K562 (cell line): Measurements from ENCODE around the gene FOXL3. TPM values are rescaled to one million over a fixed set of nuclear protein-coding genes. Genes with fewer than 3 reads are reported as not detected.

Experiments
- ATAC-seq: fragments of 200-7000 bp; cut with Tn5 transposase; 3 replicates; pipeline ENCODE4 v1.9.1; 2020; ENCODE audit warnings: moderate library complexity
- BruUV-seq: library from RNA; stranded (reverse); fragments of 400-500 nt; replicated peaks from 2 replicates; lab custom pipeline; 2021; lab: Mats Ljungman, UMichigan
- CTCF ChIA-PET: fragments of 300-600 bp; formaldehyde crosslinking; extraction: SDS; loops from one replicate; lab custom pipeline; 2021; ENCODE audit warnings: low intra/inter-chr PET ratio; lab: Yijun Ruan, JAX
- POLR2A ChIA-PET: fragments of 300-600, 350-650 bp; sonication (Branson Sonifier 250); formaldehyde crosslinking; extraction: SDS; loops from one replicate; lab custom pipeline; 2021; ENCODE audit warnings: antibody characterized with exemption, inconsistent platforms; lab: Yijun Ruan, JAX
- DNase-seq, 4 experiments: peaks; one replicate each; pipeline versions ENCODE4 v3.0.0 to v3.0.0-alpha.2; 2011 to 2018; ENCODE audit warnings: low spot score in 3 of 4, mixed read lengths in 3 of 4; ENCODE audit errors: extremely low read depth in 1 of 4
- FAIRE-seq: peaks from 2 replicates; lab custom pipeline; 2011; peaks lifted over from hg19 to GRCh38; lab: Jason Lieb, UNC
- H2AFZ ChIP-seq: 2 replicates; pipeline ENCODE4 v1.6.0; 2011; ENCODE audit warnings: low read depth, low read length, control low read depth, inconsistent platforms
- H3K27ac ChIP-seq: fragments of 200-600 bp; 3 replicates; pipeline ENCODE4 v1.8.0; 2011; ENCODE audit warnings: low read depth, mild to moderate bottlenecking, control low read depth, inconsistent platforms, low read length, moderate library complexity, mixed read lengths; ENCODE audit errors: extremely low read depth
- H3K27me3 ChIP-seq, 2 experiments: fragments of 300-600 bp in 1 of 2; 2 replicates in 1 of 2; 3 replicates in 1 of 2; pipeline versions ENCODE4 v1.6.0 to v1.8.0; 2011; ENCODE audit warnings: inconsistent platforms in 2 of 2, low read length in 2 of 2, mild to moderate bottlenecking in 1 of 2, mixed read lengths in 1 of 2, moderate library complexity in 1 of 2; ENCODE audit not compliant: control insufficient read depth in 2 of 2, insufficient read depth in 2 of 2
- H3K36me3 ChIP-seq: fragments of 300-600 bp; 3 replicates; pipeline ENCODE4 v1.8.0; 2011; ENCODE audit warnings: mild to moderate bottlenecking, low read length, inconsistent platforms; ENCODE audit not compliant: control insufficient read depth, insufficient read depth
- H3K4me1 ChIP-seq, 2 experiments: fragments of 200-600 bp in 1 of 2; replicated peaks in 1 of 2; 2 replicates in 1 of 2; 3 replicates in 1 of 2; pipeline versions ENCODE4 v1.5.1 to v1.8.0; 2011; ENCODE audit warnings: inconsistent platforms in 2 of 2, low read length in 2 of 2, mild to moderate bottlenecking in 1 of 2, mixed read lengths in 1 of 2, moderate library complexity in 1 of 2; ENCODE audit not compliant: control insufficient read depth in 2 of 2, insufficient read depth in 2 of 2
- H3K4me2 ChIP-seq: 2 replicates; pipeline ENCODE4 v1.6.1; 2011; ENCODE audit warnings: low read length, control low read depth, inconsistent platforms, mixed read lengths; ENCODE audit not compliant: insufficient read depth
- H3K4me3 ChIP-seq: fragments of 200-600 bp; sonication (generic), shearing (Covaris generic); 2 replicates; pipeline ENCODE4 v1.5.1; 2016; ENCODE audit warnings: control low read depth, inconsistent platforms
- H3K79me2 ChIP-seq: fragments of 200-600 bp; 3 replicates; pipeline ENCODE4 v1.8.0; 2011; ENCODE audit warnings: low read length, inconsistent platforms; ENCODE audit not compliant: control insufficient read depth, insufficient read depth
- H3K9ac ChIP-seq, 2 experiments: 2 replicates each; pipeline versions ENCODE4 v1.6.0 to v1.6.1; 2011; ENCODE audit warnings: low read depth in 2 of 2, low read length in 2 of 2, control low read depth in 1 of 2, inconsistent platforms in 1 of 2, mild to moderate bottlenecking in 1 of 2, mixed read lengths in 1 of 2; ENCODE audit not compliant: insufficient read depth in 1 of 2
- H3K9me1 ChIP-seq: one replicate; pipeline ENCODE4 v1.6.0; 2011; ENCODE audit warnings: inconsistent platforms, mild to moderate bottlenecking, low read length, moderate library complexity; ENCODE audit not compliant: control insufficient read depth, insufficient read depth
- H3K9me3 ChIP-seq: replicated peaks from 2 replicates; pipeline ENCODE4 v1.5.1; 2011; ENCODE audit warnings: low read depth, low read length, inconsistent platforms; ENCODE audit not compliant: control insufficient read depth, insufficient read depth
- H4K20me1 ChIP-seq: replicated peaks from 2 replicates; pipeline ENCODE4 v1.6.1; 2011; ENCODE audit warnings: low read length, inconsistent platforms, mixed read lengths; ENCODE audit not compliant: control insufficient read depth, insufficient read depth
- CHD4 ChIP-seq: fragments of 200-600 bp; sonication (generic); IDR thresholded peaks from 3 replicates; pipeline ENCODE4 v1.6.1; 2012; ENCODE audit warnings: low read depth, mild to moderate bottlenecking, mixed read lengths, low read length, inconsistent platforms; ENCODE audit not compliant: insufficient read depth, insufficient replicate concordance, poor library complexity, severe bottlenecking
- CTBP1 ChIP-seq: fragments of 450-650 bp; IDR thresholded peaks from 2 replicates; pipeline ENCODE4 v1.6.1; 2016; ENCODE audit warnings: borderline replicate concordance
- HDAC1 ChIP-seq, 2 experiments: fragments of 450-650 bp; IDR thresholded peaks; 2 replicates each; pipeline ENCODE4 v1.6.1; 2016 to 2017; ENCODE audit warnings: inconsistent platforms in 1 of 2, mild to moderate bottlenecking in 1 of 2, moderate library complexity in 1 of 2
- HDAC6 ChIP-seq: IDR thresholded peaks from 2 replicates; pipeline ENCODE4 v1.6.1; 2012; ENCODE audit warnings: low read depth, mild to moderate bottlenecking, control low read depth, inconsistent platforms, low read length, moderate library complexity
- KLF6 ChIP-seq: fragments of 250-450 bp; sonication (Bioruptor Pico); IDR thresholded peaks from 2 replicates; pipeline ENCODE4 v1.4.0; 2020; ENCODE audit warnings: mild to moderate bottlenecking, moderate library complexity, borderline replicate concordance
- MCM7 ChIP-seq, 2 experiments: fragments of 450-650 bp; IDR thresholded peaks; 2 replicates each; pipeline ENCODE4 v1.6.1; 2016 to 2018
- MTA1 ChIP-seq: fragments of 450-650 bp; IDR thresholded peaks from 2 replicates; pipeline ENCODE4 v1.6.1; 2017; ENCODE audit warnings: borderline replicate concordance
- NFYB ChIP-seq: IDR thresholded peaks from 2 replicates; pipeline ENCODE4 v1.6.1; 2011; ENCODE audit warnings: mild to moderate bottlenecking, moderate library complexity; ENCODE audit not compliant: insufficient read length; ENCODE audit errors: extremely low read depth
- SP1 ChIP-seq: sonication (generic); formaldehyde crosslinking; IDR thresholded peaks from 2 replicates; pipeline ENCODE4 v1.8.1; 2022; ENCODE audit warnings: mild to moderate bottlenecking, missing genetic modification reagents
- SRSF1 ChIP-seq: fragments of 200-400 bp; formaldehyde crosslinking; IDR thresholded peaks from 2 replicates; pipeline ENCODE4 v1.6.1; 2017; ENCODE audit warnings: mild to moderate bottlenecking, low read depth, low read length, moderate library complexity
- STAG1 ChIP-seq: sonication (generic); formaldehyde crosslinking; IDR thresholded peaks from 2 replicates; pipeline ENCODE4 v1.5.0; 2020; ENCODE audit warnings: missing genetic modification reagents, borderline replicate concordance
- SUPT5H ChIP-seq: fragments of 450-650 bp; IDR thresholded peaks from 2 replicates; pipeline ENCODE4 v1.6.1; 2016
- TRIM24 ChIP-seq, 2 experiments: fragments of 450-650 bp; IDR thresholded peaks; 2 replicates each; pipeline ENCODE4 v1.6.1; 2016
- XRCC3 ChIP-seq: fragments of 450-650 bp; IDR thresholded peaks from 2 replicates; pipeline ENCODE4 v1.6.1; 2017; ENCODE audit warnings: mild to moderate bottlenecking, moderate library complexity
- WGBS: fragments of 100-300 bp; shearing (Covaris generic); methylation state at CpG from one replicate; pipeline ENCODE4 v1.1.6; 2016; ENCODE audit warnings: low coverage, mixed read lengths; ENCODE audit not compliant: insufficient coverage; ENCODE audit errors: missing lambda C conversion rate; 5-methylcytosine and 5-hydroxymethylcytosine counted together
- in situ Hi-C: fragments of 300-500 bp; cut with MboI; formaldehyde crosslinking; loops from 4 replicates; pipeline ENCODE4 v1.15.0; 2018; ENCODE audit warnings: inconsistent platforms, mixed read lengths
- intact Hi-C: fragments of 100-400 bp; cut with micrococcal nuclease; formaldehyde crosslinking; loops from 2 replicates; pipeline ENCODE4 v1.14.2; 2022
- polyA plus RNA-seq, 8 experiments: library from polyadenylated mRNA; depleted of rRNA in 4 of 8; stranded (reverse) in 5 of 8; unstranded in 3 of 8; fragments of >200 nt; fragmentation: Nextera tagmentation in 2 of 8; fragmentation: Illumina TruSeq in 1 of 8; extraction: Ambion mirVana in 2 of 8; extraction: Trizol in 1 of 8; gene quantifications; 2 replicates each; pipeline versions ENCODE4 v1.2.1 to v1.2.3, GENCODE V29; 2011 to 2014; ENCODE audit warnings: inconsistent platforms in 1 of 8, missing spikeins in 1 of 8
- total RNA-seq, 7 experiments: library from RNA; depleted of rRNA in 6 of 7; stranded (reverse); fragments of >200 nt in 6 of 7; fragmentation: Illumina TruSeq in 2 of 7; extraction: Trizol in 2 of 7; gene quantifications; 2 replicates each; pipeline versions ENCODE4 v1.2.1 to v1.2.3, GENCODE V29; 2011 to 2021; ENCODE audit warnings: low replicate concordance in 1 of 7
- TF ChIP-seq, protein P1 (sequence below): fragments of 250-450 bp; sonication (Bioruptor Pico); IDR thresholded peaks from 2 replicates; pipeline ENCODE4 v1.5.0; 2021; ENCODE audit warnings: mild to moderate bottlenecking, moderate library complexity
- TF ChIP-seq, protein P2 (sequence below): fragments of 250-450 bp; sonication (Bioruptor Pico); IDR thresholded peaks from 2 replicates; pipeline ENCODE4 v1.4.0; 2020; ENCODE audit warnings: mild to moderate bottlenecking, moderate library complexity, borderline replicate concordance
- TF ChIP-seq, protein P3 (sequence below): sonication (generic); formaldehyde crosslinking; IDR thresholded peaks from 2 replicates; pipeline ENCODE4 v1.8.1; 2023; ENCODE audit warnings: mild to moderate bottlenecking, missing genetic modification reagents

Gene FOXL3
- total and polyA plus RNA-seq, 9 of the 15 experiments (the other 6 are each of a cell fraction or from before 2014, with no cell fraction given): not detected

DNA sequence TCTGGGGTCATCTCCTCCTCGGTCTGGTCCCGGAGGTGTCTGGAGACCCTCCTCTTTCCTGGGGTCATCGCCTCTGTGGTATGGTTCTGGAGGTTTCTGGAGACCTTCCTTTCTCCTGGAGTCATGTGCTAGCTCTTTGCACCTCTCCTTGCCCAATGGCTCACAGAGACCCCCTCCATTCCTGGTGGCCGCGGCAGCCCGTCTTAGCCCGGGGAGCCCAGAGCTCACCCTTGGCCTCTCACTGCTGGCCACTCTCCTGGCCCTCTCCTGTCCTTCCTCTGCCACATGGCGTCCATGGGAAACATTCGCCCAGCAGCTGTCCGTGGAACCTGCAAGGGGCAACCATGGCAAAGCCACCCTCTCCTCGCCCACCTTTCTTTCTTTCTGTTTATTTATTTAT, 20.2 kb upstream of the FOXL3 start:
- ChIA-PET POLR2A (no interaction called here), CTCF (no interaction called here)
- Histone ChIP-seq H3K27ac (no peak overlapping the region), H3K9me3 (0 out of 2 replicates have a peak, but pooled peaks cover 2% of the 10 kb centered on the region), H3K79me2 (no peaks in the 10 kb centered on the region), H4K20me1 (no peaks in the 10 kb centered on the region), H3K27me3 (peaks cover 3 to 40% of the 10 kb centered on the region in 2 experiments; a peak in 3 of 5 replicates), H3K9me1 (no peaks in the 10 kb centered on the region), H3K4me3 (no peak overlapping the region), H3K36me3 (no peaks in the 10 kb centered on the region), H2AFZ (no peak overlapping the region), H3K4me1 (peaks cover 0 to 17% of the 10 kb centered on the region in 2 experiments; a peak in 2 of 5 replicates), H3K9ac (no peak overlapping the region), H3K4me2 (no peak overlapping the region)
- FAIRE-seq (no peak), ATAC-seq (no peak), DNase-seq (no peak)
- 4% methylated on average over 7 of the region's 11 CpGs for WGBS
- in situ Hi-C loops: no loop called here
- intact Hi-C loops: no loop called here
- BruUV-seq: no TSS peak
- TF ChIP-seq SUPT5H: no peak
- no peak for TF ChIP-seq HDAC1 (IDR thresholded peaks at IDR 0.05)
- TF ChIP-seq XRCC3: no peak
- TF ChIP-seq, protein P1, sequence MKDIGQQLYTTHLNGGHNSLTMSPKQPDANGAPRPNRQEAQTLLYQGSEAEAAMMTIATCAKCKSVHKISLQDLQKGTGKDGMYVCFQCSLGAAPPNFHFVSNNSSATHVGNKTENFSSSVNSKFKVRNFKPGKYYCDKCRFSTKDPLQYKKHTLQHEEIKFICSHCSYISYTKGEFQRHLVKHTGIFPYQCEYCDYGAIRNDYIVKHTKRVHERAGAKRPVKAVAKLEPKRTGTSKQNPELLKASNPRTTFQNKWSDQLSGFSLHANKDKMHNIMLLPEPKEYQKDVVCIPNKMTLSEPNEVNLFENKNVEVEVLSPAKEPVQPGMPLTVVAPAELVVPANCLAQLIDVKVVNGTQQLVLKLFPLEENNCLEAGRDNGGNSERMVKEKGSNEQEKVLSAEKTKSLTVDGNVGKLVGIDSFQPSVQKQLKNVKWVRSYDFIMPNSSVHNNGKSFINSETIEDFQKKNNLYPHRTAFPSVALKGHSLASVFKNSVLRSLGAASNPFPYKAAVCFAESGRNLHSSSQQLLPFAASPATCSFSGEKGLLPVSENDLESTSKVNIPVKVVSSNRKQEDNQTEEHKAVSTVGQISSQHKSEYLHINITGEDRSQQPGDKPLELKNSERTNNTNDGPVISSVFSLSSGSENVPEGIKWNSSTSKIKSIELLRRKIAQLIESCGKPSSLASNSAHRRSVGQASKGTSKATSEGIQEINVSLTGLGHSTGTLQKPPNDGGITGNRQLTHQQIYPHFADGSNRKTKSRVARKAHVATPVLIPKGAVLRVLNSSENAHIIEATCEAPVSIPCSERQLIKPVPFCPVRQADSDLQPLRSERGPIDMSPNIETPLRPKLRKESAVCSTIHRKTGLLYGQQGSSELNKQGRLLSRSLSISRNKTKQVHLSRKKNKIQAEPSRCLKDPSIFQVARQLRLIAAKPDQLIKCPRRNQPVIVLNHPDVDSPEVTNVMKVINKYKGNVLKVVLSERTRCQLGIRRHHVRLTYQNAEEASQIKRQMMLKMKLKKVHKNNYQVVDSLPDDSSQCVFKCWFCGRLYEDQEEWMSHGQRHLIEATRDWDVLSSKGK: no peak
- TF ChIP-seq STAG1 (CRISPR knock-in tag): no peak
- no peak for TF ChIP-seq NFYB
- no peak for TF ChIP-seq CTBP1
- TF ChIP-seq SRSF1: no peak
- TF ChIP-seq MCM7 (IDR thresholded peaks at IDR 0.05): no peak
- no peak for TF ChIP-seq KLF6 (CRISPR knock-in tag)
- no peak for TF ChIP-seq MTA1
- TF ChIP-seq, protein P2, sequence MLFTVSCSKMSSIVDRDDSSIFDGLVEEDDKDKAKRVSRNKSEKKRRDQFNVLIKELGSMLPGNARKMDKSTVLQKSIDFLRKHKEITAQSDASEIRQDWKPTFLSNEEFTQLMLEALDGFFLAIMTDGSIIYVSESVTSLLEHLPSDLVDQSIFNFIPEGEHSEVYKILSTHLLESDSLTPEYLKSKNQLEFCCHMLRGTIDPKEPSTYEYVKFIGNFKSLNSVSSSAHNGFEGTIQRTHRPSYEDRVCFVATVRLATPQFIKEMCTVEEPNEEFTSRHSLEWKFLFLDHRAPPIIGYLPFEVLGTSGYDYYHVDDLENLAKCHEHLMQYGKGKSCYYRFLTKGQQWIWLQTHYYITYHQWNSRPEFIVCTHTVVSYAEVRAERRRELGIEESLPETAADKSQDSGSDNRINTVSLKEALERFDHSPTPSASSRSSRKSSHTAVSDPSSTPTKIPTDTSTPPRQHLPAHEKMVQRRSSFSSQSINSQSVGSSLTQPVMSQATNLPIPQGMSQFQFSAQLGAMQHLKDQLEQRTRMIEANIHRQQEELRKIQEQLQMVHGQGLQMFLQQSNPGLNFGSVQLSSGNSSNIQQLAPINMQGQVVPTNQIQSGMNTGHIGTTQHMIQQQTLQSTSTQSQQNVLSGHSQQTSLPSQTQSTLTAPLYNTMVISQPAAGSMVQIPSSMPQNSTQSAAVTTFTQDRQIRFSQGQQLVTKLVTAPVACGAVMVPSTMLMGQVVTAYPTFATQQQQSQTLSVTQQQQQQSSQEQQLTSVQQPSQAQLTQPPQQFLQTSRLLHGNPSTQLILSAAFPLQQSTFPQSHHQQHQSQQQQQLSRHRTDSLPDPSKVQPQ (CRISPR knock-in tag): no peak
- TF ChIP-seq, protein P3, sequence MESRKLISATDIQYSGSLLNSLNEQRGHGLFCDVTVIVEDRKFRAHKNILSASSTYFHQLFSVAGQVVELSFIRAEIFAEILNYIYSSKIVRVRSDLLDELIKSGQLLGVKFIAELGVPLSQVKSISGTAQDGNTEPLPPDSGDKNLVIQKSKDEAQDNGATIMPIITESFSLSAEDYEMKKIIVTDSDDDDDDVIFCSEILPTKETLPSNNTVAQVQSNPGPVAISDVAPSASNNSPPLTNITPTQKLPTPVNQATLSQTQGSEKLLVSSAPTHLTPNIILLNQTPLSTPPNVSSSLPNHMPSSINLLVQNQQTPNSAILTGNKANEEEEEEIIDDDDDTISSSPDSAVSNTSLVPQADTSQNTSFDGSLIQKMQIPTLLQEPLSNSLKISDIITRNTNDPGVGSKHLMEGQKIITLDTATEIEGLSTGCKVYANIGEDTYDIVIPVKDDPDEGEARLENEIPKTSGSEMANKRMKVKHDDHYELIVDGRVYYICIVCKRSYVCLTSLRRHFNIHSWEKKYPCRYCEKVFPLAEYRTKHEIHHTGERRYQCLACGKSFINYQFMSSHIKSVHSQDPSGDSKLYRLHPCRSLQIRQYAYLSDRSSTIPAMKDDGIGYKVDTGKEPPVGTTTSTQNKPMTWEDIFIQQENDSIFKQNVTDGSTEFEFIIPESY: no peak
- TF ChIP-seq HDAC6: no peak
- no peak for TF ChIP-seq SP1 (CRISPR knock-in tag)
- no peak for TF ChIP-seq CHD4
- TF ChIP-seq TRIM24 (IDR thresholded peaks at IDR 0.05): no peak
